ENCODE measurements around the gene MIDN.

- TF ChIP-seq POLR2A (IDR thresholded peaks at IDR 0.05) (no peak), CTCF (IDR thresholded peaks at IDR 0.05) (no peak), POLR2AphosphoS5 (IDR thresholded peaks at IDR 0.05; ENCODE audit: insufficient read depth in 1 of 2, low read depth in 1 of 2) (peak in 1 of 2 donors; percentile 49)
These were observed 3.2 kb downstream of the MIDN start for GRCh38 chr19:1251330-1252220.

Measured in vagina (tissue), 2 donors.